Activated CD4-positive, alpha-beta T cell treated with anti-CD3 and anti-CD28 coated beads, Interleukin-2, amount 10 ng/mL, durations not matched to agents 24 days and 14 days (primary cell): Measurements from ENCODE around the gene VIL1. TPM values are rescaled to one million over a fixed set of nuclear protein-coding genes. Genes with fewer than 3 reads are reported as not detected.

ENCODE experiments used
- DNase-seq: peaks from one replicate; pipeline ENCODE4 v3.0.0; 2022
- H3K27ac Mint-ChIP-seq: one replicate; pipeline ENCODE4 v1.8.0; 2022; ENCODE audit warnings: mild to moderate bottlenecking, mixed read lengths
- H3K27me3 Mint-ChIP-seq: one replicate; pipeline ENCODE4 v1.8.0; 2022; ENCODE audit warnings: mixed read lengths
- H3K36me3 Mint-ChIP-seq: one replicate; pipeline ENCODE4 v1.8.0; 2022; ENCODE audit warnings: low read depth, mild to moderate bottlenecking, mixed read lengths
- H3K4me1 Mint-ChIP-seq: one replicate; pipeline ENCODE4 v1.8.0; 2021; ENCODE audit warnings: mixed read lengths
- H3K4me3 Mint-ChIP-seq: one replicate; pipeline ENCODE4 v1.8.0; 2022; ENCODE audit warnings: mild to moderate bottlenecking, moderate library complexity, mixed read lengths
- H3K9me3 Mint-ChIP-seq: one replicate; pipeline ENCODE4 v1.8.0; 2021; ENCODE audit warnings: mixed read lengths
- intact Hi-C: fragments of 100-400 bp; cut with micrococcal nuclease; formaldehyde crosslinking; loops from one replicate; pipeline ENCODE4 v1.15.1; 2023
- total RNA-seq: library from RNA; stranded (reverse); gene quantifications from 2 replicates; pipeline ENCODE4 v1.2.3, GENCODE V29; 2022

The VIL1 gene
- total RNA-seq, 1 donor from 2014 or later, result not detected

DNA sequence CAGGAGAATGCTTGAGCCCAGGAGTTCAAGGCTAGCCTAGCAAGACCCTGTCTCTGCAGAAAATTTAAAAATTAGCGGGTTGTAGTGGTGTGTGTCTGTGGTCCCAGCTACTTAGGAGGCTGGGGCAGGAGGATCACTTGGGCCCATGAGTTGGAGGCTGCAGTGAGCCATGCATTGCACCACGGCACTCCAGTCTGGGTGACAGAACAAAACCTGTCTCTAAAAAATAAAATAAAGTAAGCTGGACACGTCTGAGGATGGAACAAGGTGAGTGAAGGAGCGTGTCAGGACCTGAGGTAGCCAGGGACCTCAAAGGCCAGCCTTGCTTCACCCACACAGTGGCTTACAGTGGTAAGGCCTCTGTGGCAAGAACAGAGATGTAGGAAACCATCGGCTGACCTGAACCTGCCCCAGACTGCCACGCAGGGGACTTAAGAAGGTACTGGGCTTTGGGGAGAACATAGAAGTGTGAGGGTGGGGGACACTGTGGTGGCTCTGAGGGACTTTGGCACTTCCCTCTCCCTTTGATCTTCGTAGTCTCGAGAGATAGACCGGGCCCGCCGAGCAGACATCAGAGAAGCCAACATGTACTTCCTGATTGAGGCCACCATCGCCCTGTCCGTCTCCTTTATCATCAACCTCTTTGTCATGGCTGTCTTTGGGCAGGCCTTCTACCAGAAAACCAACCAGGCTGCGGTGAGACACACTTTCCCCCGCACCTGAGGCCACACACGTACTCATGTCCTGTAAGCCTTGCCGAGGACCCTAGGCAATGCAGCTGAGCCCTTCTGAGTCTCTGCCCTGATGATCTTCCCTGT is 29.4 kb upstream of the VIL1 start:
- no peaks in the 10 kb centered on the region for H3K9me3 Mint-ChIP-seq
- no peak overlapping the region for H3K27ac Mint-ChIP-seq
- H3K4me1 Mint-ChIP-seq, result peaks cover 9% of the 10 kb centered on the region
- no peaks in the 10 kb centered on the region for H3K36me3 Mint-ChIP-seq
- intact Hi-C loops, result no loop called here
- no peak for DNase-seq
- H3K27me3 Mint-ChIP-seq, result peaks cover 10% of the 10 kb centered on the region
- H3K4me3 Mint-ChIP-seq, result no peak overlapping the region

DNA sequence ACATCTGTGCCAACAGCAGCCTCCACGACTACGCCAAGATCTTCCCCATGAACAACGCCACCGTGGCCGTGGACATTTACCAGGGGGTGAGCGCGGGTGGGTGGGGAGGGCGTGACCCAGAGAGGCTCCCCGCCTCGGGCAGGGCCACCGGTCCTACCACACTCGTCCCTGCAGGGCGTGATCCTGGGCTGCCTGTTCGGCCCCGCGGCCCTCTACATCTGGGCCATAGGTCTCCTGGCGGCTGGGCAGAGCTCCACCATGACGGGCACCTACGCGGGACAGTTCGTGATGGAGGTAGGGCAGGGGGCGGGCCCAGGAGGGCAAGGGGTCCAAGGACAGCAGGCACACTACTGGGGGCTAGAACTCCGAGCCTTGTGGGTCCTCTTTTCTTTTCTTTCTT is 27.7 kb upstream of the VIL1 start:
- Mint-ChIP-seq H3K36me3 (no peaks in the 10 kb centered on the region), H3K4me3 (no peak overlapping the region), H3K27me3 (peaks cover 10% of the 10 kb centered on the region), H3K4me1 (peaks cover 16% of the 10 kb centered on the region), H3K27ac (no peak overlapping the region), H3K9me3 (no peaks in the 10 kb centered on the region)
- no peak for DNase-seq
- intact Hi-C loops, result no loop called here

GRCh38 chr2:218392459-218392858 is 26.5 kb upstream of the VIL1 start:
- no peak for DNase-seq
- Mint-ChIP-seq H3K27me3 (no peaks in the 10 kb centered on the region), H3K27ac (no peak overlapping the region), H3K9me3 (no peaks in the 10 kb centered on the region), H3K4me1 (peaks cover 19% of the 10 kb centered on the region), H3K36me3 (no peaks in the 10 kb centered on the region), H3K4me3 (no peak overlapping the region)
- intact Hi-C loops, result no loop called here

DNA sequence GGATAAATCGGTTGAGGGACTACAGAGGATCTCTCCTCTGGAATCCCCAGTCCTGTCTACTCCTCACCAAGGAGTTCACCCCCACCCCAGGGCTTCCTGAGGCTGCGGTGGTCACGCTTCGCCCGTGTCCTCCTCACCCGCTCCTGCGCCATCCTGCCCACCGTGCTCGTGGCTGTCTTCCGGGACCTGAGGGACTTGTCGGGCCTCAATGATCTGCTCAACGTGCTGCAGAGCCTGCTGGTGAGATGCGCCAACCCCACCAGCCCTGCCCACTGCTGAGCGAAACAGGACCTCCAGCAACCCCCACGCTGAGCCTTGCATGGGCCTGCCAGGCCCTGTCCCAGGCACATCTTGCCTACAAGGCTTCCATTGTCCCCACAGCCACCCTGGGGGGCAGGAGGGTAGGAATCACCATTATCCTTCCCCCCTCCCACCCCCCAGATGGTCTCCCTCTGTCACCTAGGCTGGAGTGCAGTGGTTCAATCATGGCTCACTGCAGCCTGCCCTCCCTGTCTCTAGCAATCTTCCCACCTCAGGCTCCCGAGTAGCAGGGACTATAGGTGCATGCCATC is 25.9 kb upstream of the VIL1 start:
- Mint-ChIP-seq H3K4me3 (no peak overlapping the region), H3K36me3 (no peaks in the 10 kb centered on the region), H3K27me3 (no peaks in the 10 kb centered on the region), H3K9me3 (no peaks in the 10 kb centered on the region), H3K27ac (no peak overlapping the region), H3K4me1 (peaks cover 24% of the 10 kb centered on the region)
- intact Hi-C loops, result no loop called here
- DNase-seq, result no peak

DNA sequence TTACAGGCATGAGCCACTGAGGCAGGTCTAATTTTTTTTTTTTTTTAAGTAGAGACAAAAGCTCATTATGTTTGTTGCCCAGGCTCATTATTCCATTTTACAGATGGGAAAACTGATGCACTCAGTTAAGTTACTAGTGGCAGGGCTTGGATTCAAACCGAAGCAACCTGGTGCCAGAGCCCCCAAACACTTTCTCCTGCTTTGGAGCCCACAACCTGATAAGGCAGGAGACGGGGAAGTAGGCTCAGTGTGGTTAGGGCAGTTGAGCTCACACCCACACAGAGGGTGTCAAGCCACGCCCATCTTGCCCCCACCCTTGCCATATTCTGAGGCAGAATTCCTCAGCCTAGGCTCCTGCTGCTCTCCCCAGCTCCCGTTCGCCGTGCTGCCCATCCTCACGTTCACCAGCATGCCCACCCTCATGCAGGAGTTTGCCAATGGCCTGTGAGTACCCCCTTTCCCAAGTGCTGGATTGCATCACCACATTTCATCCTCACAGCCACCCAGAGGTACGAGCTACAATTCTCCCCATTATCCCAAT is 25.1 kb upstream of the VIL1 start:
- Mint-ChIP-seq H3K27me3 (no peaks in the 10 kb centered on the region), H3K27ac (no peak overlapping the region), H3K4me3 (no peak overlapping the region), H3K4me1 (peaks cover 26% of the 10 kb centered on the region), H3K36me3 (no peaks in the 10 kb centered on the region), H3K9me3 (no peaks in the 10 kb centered on the region)
- intact Hi-C loops, result no loop called here
- DNase-seq, result no peak

DNA sequence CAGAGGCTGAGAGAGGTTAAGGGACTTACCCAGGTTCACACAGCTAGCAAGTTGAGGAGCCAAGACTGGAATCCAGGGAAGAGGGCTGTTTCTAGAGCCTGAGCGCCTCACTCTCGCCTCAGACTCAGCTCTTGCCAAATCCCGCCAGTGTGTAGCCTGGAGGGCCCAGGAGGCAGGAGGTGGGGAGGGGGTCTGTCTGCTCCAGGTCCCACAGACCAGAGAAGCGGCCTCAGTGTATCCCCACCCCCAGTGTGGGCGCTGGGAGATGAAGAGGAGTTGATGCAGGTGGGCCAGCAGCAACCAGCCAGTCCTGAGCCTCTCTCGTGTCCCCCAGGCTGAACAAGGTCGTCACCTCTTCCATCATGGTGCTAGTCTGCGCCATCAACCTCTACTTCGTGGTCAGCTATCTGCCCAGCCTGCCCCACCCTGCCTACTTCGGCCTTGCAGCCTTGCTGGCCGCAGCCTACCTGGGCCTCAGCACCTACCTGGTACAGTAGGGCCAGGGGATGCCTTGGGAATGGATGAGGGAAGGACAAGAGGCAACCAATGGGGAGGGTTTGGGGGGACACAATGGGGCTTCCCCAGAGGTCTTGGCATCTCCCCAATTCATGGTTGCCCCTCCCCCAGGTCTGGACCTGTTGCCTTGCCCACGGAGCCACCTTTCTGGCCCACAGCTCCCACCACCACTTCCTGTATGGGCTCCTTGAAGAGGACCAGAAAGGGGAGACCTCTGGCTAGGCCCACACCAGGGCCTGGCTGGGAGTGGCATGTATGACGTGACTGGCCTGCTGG is 24.4 kb upstream of the VIL1 start:
- peak; percentile 70 for DNase-seq
- no peaks in the 10 kb centered on the region for H3K9me3 Mint-ChIP-seq
- peak overlapping the region; percentile 21 for H3K4me3 Mint-ChIP-seq
- no peaks in the 10 kb centered on the region for H3K27me3 Mint-ChIP-seq
- H3K36me3 Mint-ChIP-seq, result no peaks in the 10 kb centered on the region
- peaks cover 26% of the 10 kb centered on the region for H3K4me1 Mint-ChIP-seq
- intact Hi-C loops, result loop anchor here (5.0 kb wide), 4 partner anchors 207 to 993 kb away; partner anchors contain the start of genes DNPEP, RNF25 and STK36
- H3K27ac Mint-ChIP-seq, result peak overlapping the region; percentile 53

DNA sequence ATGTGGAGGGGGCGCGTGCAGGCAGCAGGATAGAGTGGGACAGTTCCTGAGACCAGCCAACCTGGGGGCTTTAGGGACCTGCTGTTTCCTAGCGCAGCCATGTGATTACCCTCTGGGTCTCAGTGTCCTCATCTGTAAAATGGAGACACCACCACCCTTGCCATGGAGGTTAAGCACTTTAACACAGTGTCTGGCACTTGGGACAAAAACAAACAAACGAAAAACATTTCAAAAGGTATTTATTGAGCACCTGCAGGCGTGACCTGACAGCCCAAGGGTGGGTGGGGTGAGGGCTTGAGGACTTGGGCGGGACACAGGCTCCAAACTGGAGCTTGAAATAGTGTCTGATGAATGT is 23.9 kb upstream of the VIL1 start:
- Mint-ChIP-seq H3K27me3 (no peaks in the 10 kb centered on the region), H3K9me3 (no peaks in the 10 kb centered on the region), H3K4me1 (peaks cover 26% of the 10 kb centered on the region), H3K36me3 (peaks cover under 1% of the 10 kb centered on the region), H3K27ac (peak overlapping the region; percentile 53), H3K4me3 (peak overlapping the region; percentile 21)
- intact Hi-C loops, result loop anchor here (5.0 kb wide), 4 partner anchors 208 to 992 kb away; partner anchors contain the start of genes DNPEP, RNF25 and STK36
- DNase-seq, result no peak

DNA sequence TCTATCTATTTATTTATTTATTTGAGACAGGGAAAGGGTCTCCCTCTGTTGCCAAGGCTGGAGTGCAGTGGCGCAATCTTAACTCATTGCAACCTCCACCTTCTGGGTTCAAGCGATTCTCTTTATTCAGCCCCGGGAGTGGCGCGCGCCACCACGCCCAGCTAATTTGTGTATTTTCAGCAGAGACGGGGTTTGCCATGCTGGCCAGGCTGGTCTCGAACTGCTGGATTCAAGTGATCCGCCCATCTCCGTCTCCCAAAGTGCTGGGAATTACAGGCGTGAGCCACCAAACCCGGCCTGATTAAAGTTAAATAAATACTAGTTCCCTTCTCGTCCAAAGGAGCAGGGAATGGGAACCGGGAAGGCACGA is 23.5 kb upstream of the VIL1 start:
- Mint-ChIP-seq H3K27ac (peak overlapping the region; percentile 90), H3K36me3 (peaks cover 2% of the 10 kb centered on the region), H3K9me3 (no peaks in the 10 kb centered on the region), H3K4me3 (peak overlapping the region; percentile 81), H3K4me1 (peaks cover 26% of the 10 kb centered on the region), H3K27me3 (no peaks in the 10 kb centered on the region)
- no peak for DNase-seq
- intact Hi-C loops, result loop anchor here (5.0 kb wide), 4 partner anchors 208 to 992 kb away; partner anchors contain the start of genes DNPEP, RNF25 and STK36

DNA sequence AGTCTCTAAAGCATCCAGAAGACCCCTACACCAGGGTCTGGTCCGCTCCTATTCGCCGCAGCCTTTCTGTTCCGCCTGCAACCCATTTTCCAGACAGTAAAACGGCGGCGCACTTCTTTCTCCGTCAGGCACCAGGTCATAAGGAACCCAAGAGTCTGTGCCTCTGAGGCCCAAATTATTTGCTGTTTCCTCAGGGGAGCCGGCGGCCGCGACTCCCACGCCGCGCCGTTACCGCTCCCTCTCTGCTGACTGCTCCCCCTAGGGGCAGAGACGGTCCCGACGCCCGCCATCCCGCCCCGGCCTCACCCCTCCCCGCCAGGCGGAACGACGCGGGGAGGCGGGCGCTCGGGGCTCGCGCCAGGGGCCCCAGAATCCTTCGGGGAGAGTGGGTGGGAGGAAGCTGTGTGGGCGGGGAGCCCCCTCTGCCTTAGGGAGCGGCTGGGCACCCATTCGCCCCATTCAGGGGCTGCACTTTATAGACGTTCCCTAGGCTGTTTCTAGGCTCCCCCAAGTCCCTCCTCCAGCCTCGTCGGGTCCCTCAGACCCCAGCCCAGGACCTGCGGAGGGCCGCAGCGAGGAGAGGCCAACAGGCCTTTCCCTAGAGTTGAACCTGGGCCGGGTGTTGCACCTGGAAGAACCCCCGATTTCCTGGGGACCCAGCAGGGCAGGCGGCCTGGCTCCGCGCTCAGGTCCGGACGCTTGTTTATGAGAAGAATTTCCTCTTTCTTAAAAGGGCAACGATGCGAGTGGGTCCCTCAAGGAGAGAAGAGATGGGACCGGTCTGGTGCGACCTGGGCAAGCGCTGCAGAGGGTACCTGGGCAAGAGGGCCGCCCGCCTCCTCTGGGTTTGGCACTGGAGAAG is 22.9 kb upstream of the VIL1 start:
- peak; percentile 98 for DNase-seq
- intact Hi-C loops, result loop anchor here (1.0 to 5.0 kb wide), 12 partner anchors 10 to 991 kb away; partner anchors contain the start of genes AAMP, BCS1L, CNOT9 and DNAJB2
- Mint-ChIP-seq H3K4me1 (peaks cover 26% of the 10 kb centered on the region), H3K36me3 (peaks cover 2% of the 10 kb centered on the region), H3K27me3 (no peaks in the 10 kb centered on the region), H3K4me3 (peak overlapping the region; percentile 83), H3K9me3 (no peaks in the 10 kb centered on the region), H3K27ac (peak overlapping the region; percentile 90)

- Mint-ChIP-seq H3K27ac (peak overlapping the region; percentile 90), H3K4me1 (peaks cover 32% of the 10 kb centered on the region), H3K9me3 (no peaks in the 10 kb centered on the region), H3K4me3 (peak overlapping the region; percentile 83), H3K36me3 (peaks cover 2% of the 10 kb centered on the region), H3K27me3 (no peaks in the 10 kb centered on the region)
- peak; percentile 92 for DNase-seq
- intact Hi-C loops, result loop anchor here (1.0 to 5.0 kb wide), 12 partner anchors 9 to 990 kb away; partner anchors contain the start of genes AAMP, BCS1L, CNOT9 and DNAJB2
These were observed 22.0 kb upstream of the VIL1 start for GRCh38 chr2:218396688-218397462.

DNA sequence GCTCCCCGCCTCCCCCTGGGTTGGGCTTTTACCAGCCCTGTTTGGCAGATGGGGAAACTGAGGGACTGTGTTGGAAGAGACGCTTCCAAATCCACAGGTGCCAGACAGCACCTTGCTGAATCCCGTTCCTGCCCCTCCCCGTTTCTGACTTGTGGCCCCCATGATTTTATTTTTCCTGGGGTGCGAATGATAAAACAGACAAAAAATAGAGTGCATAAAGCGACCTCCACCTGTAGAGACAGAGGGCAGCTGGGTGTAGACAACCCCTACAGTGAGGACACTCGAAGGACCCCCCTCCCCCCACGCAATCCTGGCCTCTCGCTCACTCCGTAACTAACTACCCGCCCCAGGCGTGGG is 21.5 kb upstream of the VIL1 start:
- Mint-ChIP-seq H3K36me3 (peaks cover 6% of the 10 kb centered on the region), H3K27me3 (no peaks in the 10 kb centered on the region), H3K27ac (peak overlapping the region; percentile 90), H3K4me1 (peaks cover 36% of the 10 kb centered on the region), H3K4me3 (peak overlapping the region; percentile 83), H3K9me3 (no peaks in the 10 kb centered on the region)
- intact Hi-C loops, result loop anchor here (2.0 to 5.0 kb wide), 7 partner anchors 210 to 990 kb away; partner anchors contain the start of genes BCS1L, DNAJB2, DNPEP and RNF25
- DNase-seq, result no peak

- intact Hi-C loops, result loop anchor here (2.0 to 5.0 kb wide), 10 partner anchors 29 to 989 kb away; partner anchors contain the start of genes ARPC2, BCS1L, CNPPD1 and DNAJB2
- Mint-ChIP-seq H3K27me3 (no peaks in the 10 kb centered on the region), H3K36me3 (peaks cover 9% of the 10 kb centered on the region), H3K4me1 (peaks cover 38% of the 10 kb centered on the region), H3K9me3 (no peaks in the 10 kb centered on the region), H3K4me3 (peak overlapping the region; percentile 83), H3K27ac (peak overlapping the region; percentile 90)
- peak; percentile 93 for DNase-seq
These were observed 21.0 kb upstream of the VIL1 start for GRCh38 chr2:218397820-218398436.
